H1 (cell line): ENCODE data around the gene CCDC148.

Experiments
- CHD1 ChIP-seq: IDR thresholded peaks from 2 replicates; pipeline ENCODE4 v1.6.1; 2012; ENCODE audit warnings: low read depth, low read length, improper control_type of control experiment
- EGR1 ChIP-seq: IDR thresholded peaks from 2 replicates; pipeline ENCODE4 v1.6.1; 2011; ENCODE audit warnings: low read depth, low read length, borderline replicate concordance
- GABPA ChIP-seq: IDR thresholded peaks from 2 replicates; pipeline ENCODE4 v1.6.1; 2011; ENCODE audit warnings: mild to moderate bottlenecking, low read length, moderate library complexity, borderline replicate concordance; ENCODE audit not compliant: insufficient read depth
- POLR2A ChIP-seq, 2 experiments: IDR thresholded peaks; 1 replicate in 1 of 2; 2 replicates in 1 of 2; pipeline ENCODE4 v1.6.1; 2011; ENCODE audit warnings: low read depth in 2 of 2, low read length in 2 of 2, mild to moderate bottlenecking in 2 of 2; ENCODE audit errors: control extremely low read depth in 1 of 2
- POLR2AphosphoS5 ChIP-seq: IDR thresholded peaks from 2 replicates; pipeline ENCODE4 v1.6.1; 2011; ENCODE audit warnings: low read depth, low read length
- RAD21 ChIP-seq, 2 experiments: IDR thresholded peaks in 1 of 2; conservative IDR thresholded peaks in 1 of 2; 2 replicates each; pipeline ENCODE4 v1.6.1; 2011; ENCODE audit warnings: low read depth in 2 of 2, low read length in 2 of 2, improper control_type of control experiment in 1 of 2, inconsistent platforms in 1 of 2, mild to moderate bottlenecking in 1 of 2, moderate library complexity in 1 of 2
- RFX5 ChIP-seq: IDR thresholded peaks from 2 replicates; pipeline ENCODE4 v1.6.1; 2011; ENCODE audit warnings: low read depth, low read length, improper control_type of control experiment, borderline replicate concordance
- SP4 ChIP-seq: IDR thresholded peaks from 2 replicates; pipeline ENCODE4 v1.6.1; 2012; ENCODE audit warnings: low read length, inconsistent platforms
- TF ChIP-seq, protein P1 (sequence below), 3 experiments: IDR thresholded peaks; 1 replicate in 2 of 3; 2 replicates in 1 of 3; pipeline versions ENCODE4 v1.5.1 to v1.6.1; 2011; ENCODE audit warnings: low read length in 3 of 3, mild to moderate bottlenecking in 3 of 3, inconsistent platforms in 2 of 3, low read depth in 1 of 3, moderate library complexity in 1 of 3; ENCODE audit not compliant: insufficient read depth in 1 of 3; ENCODE audit errors: control extremely low read depth in 1 of 3
- TF ChIP-seq, protein P2 (sequence below): IDR thresholded peaks from 2 replicates; pipeline ENCODE4 v1.6.1; 2012; ENCODE audit warnings: inconsistent platforms

DNA sequence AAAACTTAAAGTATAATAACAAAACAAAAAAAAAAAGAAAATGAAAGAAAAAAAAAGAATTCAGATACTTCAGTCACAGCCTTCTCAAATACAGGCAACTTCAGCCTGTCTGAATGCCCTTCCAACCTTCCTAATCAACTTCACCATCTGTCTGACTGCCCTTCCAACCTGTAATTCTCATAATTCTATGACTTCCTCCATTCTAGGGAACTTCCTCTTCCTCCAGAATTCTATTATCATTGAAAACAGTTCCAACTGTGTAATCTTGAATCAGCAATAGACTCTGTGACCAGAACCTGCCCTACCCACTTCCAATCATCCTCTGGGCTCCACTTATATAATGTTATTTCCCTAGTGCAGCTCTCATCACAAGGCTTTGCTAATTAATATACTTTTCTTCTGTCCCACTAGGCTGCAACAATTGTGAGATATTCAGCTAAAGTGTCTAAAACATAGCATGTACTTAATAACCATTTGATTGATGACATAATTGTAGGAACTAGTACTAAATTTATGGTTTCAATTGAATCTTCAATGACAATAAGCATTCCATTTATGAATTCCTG, 227.5 kb downstream of the CCDC148 start:
- TF ChIP-seq, protein P1, sequence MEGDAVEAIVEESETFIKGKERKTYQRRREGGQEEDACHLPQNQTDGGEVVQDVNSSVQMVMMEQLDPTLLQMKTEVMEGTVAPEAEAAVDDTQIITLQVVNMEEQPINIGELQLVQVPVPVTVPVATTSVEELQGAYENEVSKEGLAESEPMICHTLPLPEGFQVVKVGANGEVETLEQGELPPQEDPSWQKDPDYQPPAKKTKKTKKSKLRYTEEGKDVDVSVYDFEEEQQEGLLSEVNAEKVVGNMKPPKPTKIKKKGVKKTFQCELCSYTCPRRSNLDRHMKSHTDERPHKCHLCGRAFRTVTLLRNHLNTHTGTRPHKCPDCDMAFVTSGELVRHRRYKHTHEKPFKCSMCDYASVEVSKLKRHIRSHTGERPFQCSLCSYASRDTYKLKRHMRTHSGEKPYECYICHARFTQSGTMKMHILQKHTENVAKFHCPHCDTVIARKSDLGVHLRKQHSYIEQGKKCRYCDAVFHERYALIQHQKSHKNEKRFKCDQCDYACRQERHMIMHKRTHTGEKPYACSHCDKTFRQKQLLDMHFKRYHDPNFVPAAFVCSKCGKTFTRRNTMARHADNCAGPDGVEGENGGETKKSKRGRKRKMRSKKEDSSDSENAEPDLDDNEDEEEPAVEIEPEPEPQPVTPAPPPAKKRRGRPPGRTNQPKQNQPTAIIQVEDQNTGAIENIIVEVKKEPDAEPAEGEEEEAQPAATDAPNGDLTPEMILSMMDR (IDR thresholded peaks at IDR 0.05; ENCODE audit: control extremely low read depth in 1 of 3, insufficient read depth in 1 of 3, low read depth in 1 of 3, low read length in 3 of 3), result no peak
- TF ChIP-seq, protein P2, sequence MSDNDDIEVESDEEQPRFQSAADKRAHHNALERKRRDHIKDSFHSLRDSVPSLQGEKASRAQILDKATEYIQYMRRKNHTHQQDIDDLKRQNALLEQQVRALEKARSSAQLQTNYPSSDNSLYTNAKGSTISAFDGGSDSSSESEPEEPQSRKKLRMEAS, result no peak
- no peak for TF ChIP-seq CHD1
- no peak for TF ChIP-seq GABPA
- no peak for TF ChIP-seq RFX5
- TF ChIP-seq POLR2AphosphoS5, result no peak
- TF ChIP-seq EGR1, result no peak
- no peak for TF ChIP-seq POLR2A (IDR thresholded peaks at IDR 0.05; ENCODE audit: control extremely low read depth in 1 of 2, low read depth in 2 of 2, low read length in 2 of 2)
- no peak for TF ChIP-seq RAD21 (IDR thresholded peaks at IDR 0.05 in 1 of 2, conservative IDR thresholded peaks at IDR 0.05 in 1 of 2; ENCODE audit: low read depth in 2 of 2, low read length in 2 of 2)
- TF ChIP-seq SP4, result no peak
